ENCODE measurements around the gene SPATA19.

SPATA19 gene

GRCh38 chr11:133833898-133834681, 11.2 kb downstream of the SPATA19 start (continued):
- TF ChIP-seq TSHZ2 (CRISPR knock-in tag; IDR thresholded peaks at IDR 0.05) (no peak), ZC3H10 (CRISPR knock-in tag; IDR thresholded peaks at IDR 0.05) (no peak), SNAI2 (CRISPR knock-in tag; IDR thresholded peaks at IDR 0.05) (no peak), ISL1 (CRISPR knock-in tag; IDR thresholded peaks at IDR 0.05) (no peak), ZNF8 (CRISPR knock-in tag; IDR thresholded peaks at IDR 0.05) (no peak), OSR1 (CRISPR knock-in tag; IDR thresholded peaks at IDR 0.05) (no peak), CREB5 (CRISPR knock-in tag; IDR thresholded peaks at IDR 0.05; ENCODE audit: low read depth) (no peak), CSDC2 (CRISPR knock-in tag; IDR thresholded peaks at IDR 0.05) (no peak)

GRCh38 chr11:133832991-133833897, 12.1 kb downstream of the SPATA19 start:
- TF ChIP-seq BACH2 (CRISPR knock-in tag; IDR thresholded peaks at IDR 0.05; ENCODE audit: borderline replicate concordance) (no peak), ZNF70 (CRISPR knock-in tag; IDR thresholded peaks at IDR 0.05) (no peak), PATZ1 (CRISPR knock-in tag; IDR thresholded peaks at IDR 0.05; ENCODE audit: borderline replicate concordance) (no peak), ZC3H10 (CRISPR knock-in tag; IDR thresholded peaks at IDR 0.05) (no peak), GLIS3 (CRISPR knock-in tag; IDR thresholded peaks at IDR 0.05) (no peak), RARB (CRISPR knock-in tag; IDR thresholded peaks at IDR 0.05) (no peak), ESRRG (CRISPR knock-in tag; IDR thresholded peaks at IDR 0.05) (no peak), ZNF8 (CRISPR knock-in tag; IDR thresholded peaks at IDR 0.05) (no peak), TCF4 (CRISPR knock-in tag; IDR thresholded peaks at IDR 0.05; ENCODE audit: borderline replicate concordance) (no peak), CSRNP3 (CRISPR knock-in tag; IDR thresholded peaks at IDR 0.05) (no peak), CREB5 (CRISPR knock-in tag; IDR thresholded peaks at IDR 0.05; ENCODE audit: low read depth) (no peak), TSHZ2 (CRISPR knock-in tag; IDR thresholded peaks at IDR 0.05) (no peak)
- ATAC-seq, result no peak
